Vagina (tissue), 2 donors: ENCODE data around the gene MPIG6B.

ENCODE experiments used
- CTCF ChIP-seq, 3 experiments: fragments of 450-650 bp in 2 of 3; fragments of 200-600 bp in 1 of 3; sonication (generic) in 1 of 3; IDR thresholded peaks; one replicate each; pipeline ENCODE4 v1.5.1; 2017 to 2019; ENCODE audit warnings: antibody characterized with exemption in 3 of 3, mild to moderate bottlenecking in 2 of 3, moderate library complexity in 2 of 3
- POLR2AphosphoS5 ChIP-seq, 2 donors: sonication (generic); formaldehyde crosslinking; IDR thresholded peaks; one replicate each; pipeline ENCODE4 v1.9.0; 2017; ENCODE audit warnings: antibody characterized with exemption in 2 of 2, mild to moderate bottlenecking in 2 of 2, low read depth in 1 of 2; ENCODE audit not compliant: insufficient read depth in 1 of 2

- no peak for TF ChIP-seq CTCF (IDR thresholded peaks at IDR 0.05)
- TF ChIP-seq POLR2AphosphoS5 (IDR thresholded peaks at IDR 0.05; ENCODE audit: insufficient read depth in 1 of 2, low read depth in 1 of 2): no peak
Observed at GRCh38 chr6:31727717-31728671, 4.8 kb downstream of the MPIG6B start.
